ENCODE measurements around the gene CENPVL3.
A peak's percentile ranks its signal among the peaks of the same experiment; 100 is the strongest.
"Not testable (repeated sequence)": the region's sequence is repeated elsewhere in the genome, so short reads cannot be mapped to it uniquely, and the experiment has no call there.

Gene CENPVL3

DNA sequence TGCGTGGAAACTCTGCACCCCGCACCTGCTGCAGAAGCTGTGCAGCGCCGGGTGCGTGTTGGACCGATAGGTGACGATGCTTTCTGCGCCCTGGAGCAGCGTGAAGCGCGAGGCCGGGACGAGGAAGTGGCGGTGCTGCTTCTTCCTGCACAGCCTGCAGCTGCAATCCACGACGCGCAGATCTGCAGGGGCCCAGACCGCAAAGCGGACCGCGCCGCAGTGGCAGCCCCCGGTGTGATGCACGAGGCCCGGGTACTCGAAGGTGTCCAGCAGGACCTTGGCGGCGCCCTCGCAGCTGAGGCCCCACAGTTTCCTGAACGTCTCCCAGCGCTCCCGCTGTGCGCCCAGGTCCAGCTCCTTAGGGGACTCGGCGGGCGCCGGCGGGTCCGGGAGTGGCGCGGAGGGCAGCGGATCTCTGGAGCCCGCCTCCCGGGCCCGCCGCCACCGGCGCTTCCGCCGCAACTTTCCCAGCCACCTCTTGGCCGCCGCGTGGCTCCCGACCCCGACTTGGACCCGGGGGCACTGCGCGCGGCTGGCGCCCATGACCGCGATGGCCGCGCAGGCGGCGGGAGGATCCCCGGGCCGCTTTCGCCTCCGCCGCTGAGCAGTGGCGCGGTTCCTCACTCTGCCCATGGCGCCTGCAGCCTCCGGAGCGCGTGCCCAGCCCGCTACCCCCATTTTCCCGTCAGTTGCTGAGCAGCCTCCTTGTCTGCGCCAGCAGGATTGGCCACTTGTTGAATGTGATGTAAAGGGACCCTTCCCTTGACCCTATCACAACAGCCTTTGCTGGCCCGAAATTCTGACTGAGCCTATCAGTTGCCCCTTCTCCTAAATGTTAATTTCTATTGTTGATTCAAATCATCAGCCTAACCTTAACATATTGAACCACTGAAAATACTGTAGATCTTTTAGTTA is at the start of gene CENPVL3:
Gene CENPVL3, minus strand, starts transcription at position 672 of the 915 bp plus-strand sequence. Its CDS starts 39 bp downstream, at position 633.
- not testable (repeated sequence) for DNase-seq

DNA sequence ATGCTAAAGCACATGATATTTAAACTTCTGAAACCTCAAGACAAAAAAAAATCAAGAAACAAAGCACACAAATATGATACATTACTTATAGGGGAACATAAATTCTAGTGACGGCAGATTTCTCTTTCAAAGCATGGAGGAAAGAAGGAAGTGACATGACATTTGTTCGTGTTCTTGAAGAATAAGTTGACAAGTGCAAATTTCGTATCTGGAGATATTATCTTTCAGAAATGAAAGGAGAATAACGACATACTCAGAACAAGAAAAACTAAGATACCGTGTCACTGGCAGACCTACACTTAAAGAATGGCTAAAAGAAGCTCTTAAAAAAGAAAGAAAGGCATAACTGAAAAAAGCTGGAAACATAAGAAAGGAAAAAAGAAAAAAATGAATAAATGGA is 47.3 kb upstream of the CENPVL3 start:
- no peak for DNase-seq

- DNase-seq = no peak
Observed at GRCh38 chrX:51643377-51643776, 24.7 kb upstream of the CENPVL3 start.

DNA sequence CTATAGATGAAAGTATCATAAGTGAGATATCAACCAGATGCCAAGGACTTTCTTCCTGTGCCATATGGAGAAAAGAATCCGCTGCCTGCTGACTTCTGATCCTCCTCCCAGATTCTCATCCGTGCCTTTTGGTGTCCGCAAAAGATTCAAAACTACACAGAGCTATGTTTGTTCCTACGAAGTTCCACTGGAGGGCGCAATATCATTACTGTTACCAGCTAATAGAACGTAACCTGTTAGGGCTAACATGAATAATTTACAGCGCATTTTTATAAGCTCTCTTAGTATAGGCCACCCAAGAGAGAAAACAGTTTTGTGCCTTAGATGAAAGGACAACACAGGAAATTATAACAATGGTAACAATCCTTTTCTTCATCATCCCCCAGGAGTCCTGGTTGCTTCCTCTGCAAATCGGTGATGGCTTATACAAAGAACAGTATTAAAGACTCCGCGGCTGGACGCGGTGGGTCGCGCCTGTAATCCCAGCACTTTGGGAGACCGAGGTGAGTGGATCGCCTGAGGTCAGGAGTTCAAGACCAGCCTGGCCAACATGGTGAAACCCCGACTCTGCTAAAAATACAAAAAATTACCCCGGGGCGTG is 22.8 kb upstream of the CENPVL3 start:
- DNase-seq = peak; percentile 46

- not testable (repeated sequence) for DNase-seq
Observed at GRCh38 chrX:51636511-51636910, 17.8 kb upstream of the CENPVL3 start.

DNA sequence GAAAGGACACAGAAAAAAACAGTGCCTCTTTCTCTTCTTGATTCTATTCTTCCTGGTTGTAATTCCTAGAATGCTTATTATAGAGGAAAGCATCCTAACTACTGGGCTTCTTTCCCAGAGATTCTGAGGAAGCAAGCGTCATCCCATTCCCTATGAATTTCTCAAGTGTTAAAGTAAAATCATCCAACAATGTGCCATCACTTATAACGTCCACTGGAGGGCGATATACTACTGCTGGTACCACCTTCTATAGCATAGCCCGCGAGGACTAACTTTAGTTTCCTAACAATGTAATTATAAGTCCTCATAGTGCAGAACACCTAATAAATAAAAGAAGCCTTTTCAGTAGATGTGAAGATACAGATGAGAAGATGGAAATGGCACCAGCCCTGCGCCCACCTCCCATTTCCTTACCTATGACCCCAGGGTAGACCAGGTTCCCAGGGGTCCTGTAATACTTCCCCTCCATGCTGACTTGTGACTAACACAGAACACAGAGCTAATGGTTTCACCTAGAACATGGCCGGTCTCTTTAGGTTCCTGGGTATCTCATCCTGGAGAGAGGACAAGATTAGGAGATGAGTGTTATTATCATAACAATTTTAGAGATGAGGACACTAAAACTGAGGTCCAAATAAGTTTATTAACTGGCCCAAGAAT is 4.2 kb downstream of the CENPVL3 start:
- peak; percentile 49 for DNase-seq

- peak; percentile 15 for DNase-seq
Observed at GRCh38 chrX:51608766-51609165, 9.9 kb downstream of the CENPVL3 start.

DNA sequence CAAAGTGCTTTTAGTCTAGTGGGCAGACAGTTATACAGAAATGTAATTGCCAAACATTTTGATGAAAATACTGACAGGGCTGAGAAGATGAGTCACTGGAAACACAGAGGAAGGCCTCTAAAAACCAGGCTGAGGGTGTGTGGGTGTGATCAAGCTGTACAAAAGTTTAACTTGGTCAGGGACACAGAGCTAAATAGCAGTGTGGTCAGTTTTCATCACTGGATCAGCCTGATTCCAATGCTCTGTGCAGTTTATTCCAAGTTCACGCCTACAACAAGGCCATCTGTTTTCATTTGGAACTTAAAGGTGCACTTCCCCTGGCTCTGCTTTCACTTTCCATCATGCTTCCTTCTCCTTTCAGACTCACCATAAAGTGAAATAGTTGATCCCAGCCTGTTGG is 10.6 kb downstream of the CENPVL3 start:
- DNase-seq = peak; percentile 4

DNA sequence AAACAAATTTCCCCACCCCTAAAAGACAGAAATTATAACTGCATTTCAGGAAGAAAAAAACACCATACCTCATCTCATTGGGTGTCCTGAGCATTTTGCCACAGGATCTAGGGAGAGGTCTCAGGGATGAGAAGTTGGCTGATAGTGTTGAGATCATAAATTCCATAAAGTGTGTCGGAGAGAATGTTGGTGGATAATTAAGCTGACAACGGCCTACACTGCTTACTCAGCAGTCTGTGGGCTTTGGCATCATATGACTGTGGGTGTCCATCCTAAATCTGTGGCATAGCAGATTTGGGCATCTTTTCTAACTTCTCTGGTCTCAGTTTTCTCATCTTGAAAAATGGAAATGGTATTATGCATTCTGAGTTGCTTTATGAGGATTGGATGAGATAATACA is 12.3 kb downstream of the CENPVL3 start:
- DNase-seq = no peak

DNA sequence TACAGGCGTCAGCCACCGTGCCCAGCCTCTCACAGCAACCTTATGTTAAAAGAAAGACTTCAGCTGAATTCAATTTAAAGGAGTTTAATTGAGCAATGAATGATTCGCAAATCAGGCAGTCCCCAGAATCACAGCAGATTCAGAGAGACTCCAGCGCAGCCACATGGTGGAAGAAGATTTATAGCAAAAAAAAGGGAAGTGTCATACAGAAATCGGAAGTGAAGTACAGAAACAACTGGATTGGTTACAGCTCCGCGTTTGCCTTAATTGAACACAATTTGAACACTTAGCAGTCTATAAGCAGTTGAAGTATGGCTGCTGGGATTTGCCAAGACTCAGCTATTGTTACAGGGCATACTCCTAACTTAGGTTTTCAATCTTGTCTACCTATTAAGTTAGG is 19.8 kb downstream of the CENPVL3 start:
- DNase-seq = no peak

DNA sequence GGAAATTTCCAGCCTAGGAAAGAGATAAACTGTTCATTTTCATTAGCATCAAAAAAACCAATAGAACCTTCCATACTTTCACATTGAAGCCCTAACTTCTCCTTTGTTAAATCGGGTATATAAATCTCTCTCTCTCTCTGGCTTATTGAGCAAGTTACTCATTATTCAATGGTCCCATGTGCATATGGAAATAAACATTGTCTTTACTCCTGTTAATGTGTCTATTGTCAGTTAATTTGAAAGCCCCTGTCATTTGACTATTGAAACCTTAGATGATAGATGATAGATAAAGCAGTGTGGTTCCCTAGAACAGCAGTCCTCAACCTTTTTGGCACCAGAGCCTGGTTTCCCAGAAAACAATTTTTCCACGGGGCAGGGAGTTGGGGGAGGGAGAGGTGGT is 46.8 kb downstream of the CENPVL3 start:
- no peak for DNase-seq

DNA sequence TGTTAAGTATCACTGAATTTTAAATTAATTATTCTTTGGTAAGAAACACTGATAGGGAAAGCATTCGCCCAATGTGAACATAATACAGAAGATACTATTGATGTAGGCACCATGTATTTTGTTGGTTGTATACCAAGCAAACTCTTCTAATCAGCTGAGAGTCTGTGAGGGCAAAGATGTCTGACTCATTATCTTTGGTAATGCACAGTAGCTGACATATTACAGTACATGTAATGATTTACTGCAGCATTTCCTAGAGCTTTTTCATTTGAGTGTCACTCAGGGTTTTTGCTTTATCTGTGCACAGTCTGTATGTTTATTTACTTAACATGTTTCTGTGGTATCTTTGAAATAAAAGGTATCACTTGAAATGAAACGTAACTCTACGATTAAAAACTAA is 49.2 kb downstream of the CENPVL3 start:
- DNase-seq = no peak

GRCh38 chrX:51568586-51568985 is 50.1 kb downstream of the CENPVL3 start:
- peak; percentile 37 for DNase-seq

All from fibroblast of upper back skin (primary cell).